IPS DF 19.7 (cell line): ENCODE data around the gene CACNG8.

Experiments used
- DNase-seq: peaks from one replicate; pipeline ENCODE4 v3.0.0-alpha.2; 2013; ENCODE audit warnings: low read depth, low spot score

CACNG8 gene

GRCh38 chr19:53961523-53962356 lies 997 bp upstream of the CACNG8 start:
- no peak for DNase-seq

GRCh38 chr19:53965091-53965490 lies 2.4 kb downstream of the CACNG8 start:
- DNase-seq = no peak

- no peak for DNase-seq
Measured at GRCh38 chr19:53966931-53967330, 4.2 kb downstream of the CACNG8 start.

- no peak for DNase-seq
Measured at GRCh38 chr19:53969366-53969765, 6.6 kb downstream of the CACNG8 start.

GRCh38 chr19:53971673-53972072 lies 8.9 kb downstream of the CACNG8 start:
- no peak for DNase-seq

- DNase-seq = peak; percentile 97
Measured at GRCh38 chr19:53977429-53977990, 14.8 kb downstream of the CACNG8 start.

GRCh38 chr19:53977991-53978731 lies 15.4 kb downstream of the CACNG8 start:
- DNase-seq = peak; percentile 96

- no peak for DNase-seq
Measured at GRCh38 chr19:53978975-53979801, 16.5 kb downstream of the CACNG8 start.

GRCh38 chr19:53980539-53981375 lies 18.0 kb downstream of the CACNG8 start:
- DNase-seq = peak; percentile 81

- DNase-seq = no peak
Measured at GRCh38 chr19:53981376-53981951, 18.7 kb downstream of the CACNG8 start.

- DNase-seq = no peak
Measured at GRCh38 chr19:53982001-53982451, 19.3 kb downstream of the CACNG8 start.

- no peak for DNase-seq
Measured at GRCh38 chr19:53982611-53983010, 19.9 kb downstream of the CACNG8 start.

GRCh38 chr19:53983457-53984289 lies 20.9 kb downstream of the CACNG8 start:
- no peak for DNase-seq

GRCh38 chr19:53985863-53986262 lies 23.1 kb downstream of the CACNG8 start:
- no peak for DNase-seq

- no peak for DNase-seq
Measured at GRCh38 chr19:53988981-53989380, 26.2 kb downstream of the CACNG8 start.

- no peak for DNase-seq
Measured at GRCh38 chr19:53989600-53990533, 27.1 kb downstream of the CACNG8 start.

GRCh38 chr19:53991224-53992113 lies 28.7 kb downstream of the CACNG8 start, which contains the start of gene CACNG6:
Gene CACNG6, plus strand, starts transcription at chr19:53991637. Its CDS starts 1,241 bp downstream, at chr19:53992878.
- DNase-seq = no peak
